LHCN-M2 (cell line): ENCODE results near the gene CEP135. TPM values are rescaled to one million over a fixed set of nuclear protein-coding genes. Genes with fewer than 3 reads are reported as not detected.
"Not testable (repeated sequence)": the region's sequence is repeated elsewhere in the genome, so short reads cannot be mapped to it uniquely, and the experiment has no call there.

Experiments used
- DNase-seq: peaks from one replicate; pipeline ENCODE4 v3.0.0-alpha.2; 2012; ENCODE audit warnings: low read depth
- total RNA-seq: library from RNA; depleted of rRNA; stranded (reverse); fragments of >200 nt; gene quantifications from 2 replicates; pipeline ENCODE4 v1.2.3, GENCODE V29; 2014

The CEP135 gene
- total RNA-seq, 1 experiment from 2014 or later, result 10.8 TPM

DNA sequence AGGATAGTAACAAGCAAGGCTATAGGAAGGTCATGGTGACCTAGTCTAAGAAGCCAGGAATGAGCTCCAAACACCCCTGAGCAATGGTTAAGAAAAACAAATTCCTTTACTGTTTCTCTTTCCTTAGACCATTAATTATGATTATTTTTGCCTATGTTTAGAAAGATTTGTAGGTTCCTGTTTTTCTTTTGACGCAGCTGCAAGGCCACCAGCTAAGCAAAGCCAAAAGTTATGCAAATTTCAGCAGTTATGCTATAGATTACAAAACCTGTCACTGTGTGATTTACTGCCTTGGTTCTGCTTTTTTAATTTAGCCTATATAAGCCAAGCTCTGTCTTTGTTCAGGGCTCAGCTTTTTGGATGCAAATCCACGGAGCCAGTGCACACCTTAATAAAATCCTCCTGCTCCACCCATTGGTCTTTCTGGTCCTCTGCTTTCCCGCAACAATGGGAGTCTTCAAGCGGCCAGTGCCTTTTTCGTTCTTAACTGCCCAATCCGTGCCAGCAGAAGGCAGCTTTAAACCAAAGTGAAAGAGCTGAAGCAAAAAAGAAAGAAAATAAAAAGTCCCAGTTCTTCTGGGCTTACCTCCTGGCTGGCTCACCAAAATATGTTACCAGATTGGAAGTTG, 1.4 kb upstream of the CEP135 start:
- DNase-seq, result peak; percentile 21

DNA sequence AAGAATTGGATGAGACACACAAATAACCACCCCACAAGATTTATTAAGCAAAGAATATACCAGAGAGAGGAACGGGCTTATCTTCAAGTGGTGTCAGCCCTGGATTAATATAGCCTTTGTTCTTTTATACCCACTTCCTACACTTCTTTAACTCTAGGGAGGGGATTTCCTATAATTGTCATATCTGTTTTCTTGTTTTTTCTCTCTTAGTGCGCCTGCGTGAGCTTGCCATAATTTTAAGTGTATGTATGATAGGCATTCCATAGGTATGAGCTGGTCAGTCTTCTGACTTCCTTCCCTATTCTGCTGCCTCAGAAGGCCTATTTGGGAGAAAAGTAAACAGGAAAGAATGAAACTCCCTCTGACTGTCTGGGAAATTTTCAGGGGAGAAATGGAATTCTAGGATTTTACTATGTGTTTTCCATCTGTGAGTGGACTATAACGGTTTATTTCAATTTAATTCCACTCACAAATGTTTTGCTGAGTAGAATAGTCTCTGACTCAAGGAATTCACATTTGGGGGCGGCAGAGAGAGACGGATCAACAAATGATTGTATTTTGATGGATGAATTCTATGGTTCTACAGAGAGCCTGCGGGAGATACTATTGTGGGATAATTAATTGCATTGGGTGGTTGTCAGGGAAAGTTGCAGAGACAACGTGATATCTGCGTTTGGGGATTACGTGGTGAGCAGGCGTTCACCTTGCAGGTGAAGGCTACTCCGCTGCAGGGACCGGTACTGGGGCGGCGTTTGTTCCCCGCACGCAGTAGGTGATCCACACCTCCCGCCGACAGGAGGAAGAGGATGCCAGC, 626 bp upstream of the CEP135 start:
- DNase-seq, result peak; percentile 88

DNA sequence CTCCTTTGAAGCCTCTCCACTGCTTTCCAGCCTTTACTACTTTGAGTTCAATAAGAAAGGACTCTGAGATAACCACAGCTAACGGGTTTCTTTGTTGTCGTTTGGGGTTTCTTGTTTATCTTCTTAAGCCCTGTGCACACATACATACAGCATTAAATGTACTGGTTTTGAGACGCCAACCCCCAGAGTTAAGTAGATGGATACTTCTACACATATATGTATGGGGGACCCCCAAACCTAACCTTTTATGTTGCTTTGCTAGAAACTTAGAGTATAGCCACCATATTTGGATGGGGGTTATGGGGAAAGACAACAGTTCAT, 697 bp downstream of the CEP135 start:
- no peak for DNase-seq

DNA sequence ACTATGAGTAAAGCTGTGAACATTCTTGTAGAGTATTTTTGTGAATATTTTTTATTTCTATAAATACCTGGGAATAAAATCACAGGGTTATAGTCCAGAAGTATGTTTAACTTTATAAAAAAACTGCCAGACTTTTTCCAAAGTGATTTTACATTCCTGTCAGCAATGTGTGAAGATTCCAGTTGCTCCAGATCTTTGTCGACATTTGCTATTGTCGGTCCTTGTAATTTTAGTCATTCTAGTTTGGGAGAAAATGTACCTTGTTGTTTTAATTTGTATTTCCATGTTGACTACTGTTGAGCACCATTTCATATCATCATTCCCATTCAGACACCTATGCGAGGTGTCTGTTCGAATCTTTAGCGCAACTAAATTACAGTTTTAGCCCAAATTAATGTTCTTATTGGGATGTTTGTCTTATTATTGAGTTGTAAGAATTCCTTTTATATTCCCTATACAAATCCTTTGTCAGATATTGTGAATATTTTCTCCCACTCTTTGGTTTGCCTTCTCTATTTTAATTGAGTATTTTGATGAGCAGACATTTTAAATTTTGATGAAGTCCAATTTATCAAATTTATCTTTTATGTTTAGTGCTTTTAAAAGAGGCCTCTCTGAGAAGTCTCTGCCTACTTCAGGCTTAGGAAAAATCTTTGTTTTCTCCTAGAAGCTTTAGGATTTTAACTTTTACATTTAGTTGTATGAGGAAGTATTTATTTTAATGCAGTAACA, 2.6 kb downstream of the CEP135 start:
- no peak for DNase-seq

DNA sequence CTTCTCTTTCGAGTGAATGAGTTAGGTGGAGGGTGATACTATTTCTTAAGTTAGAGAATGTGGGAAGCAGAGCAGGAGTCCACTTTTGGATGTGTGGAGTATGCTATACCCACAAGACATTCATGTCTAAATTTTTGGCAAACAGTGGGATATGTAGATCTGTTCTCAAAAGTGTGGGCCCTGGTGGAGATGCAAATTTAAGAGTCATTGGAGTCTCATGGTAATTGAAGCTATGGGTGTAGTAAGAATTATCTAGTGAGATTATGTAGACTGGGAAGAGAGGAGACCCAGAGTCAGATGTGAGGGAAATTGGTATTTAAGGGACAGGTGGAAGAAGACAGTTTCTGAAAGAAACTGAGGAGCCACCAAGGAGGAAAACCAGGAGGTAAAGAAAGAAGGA, 7.0 kb downstream of the CEP135 start:
- DNase-seq, result no peak

DNA sequence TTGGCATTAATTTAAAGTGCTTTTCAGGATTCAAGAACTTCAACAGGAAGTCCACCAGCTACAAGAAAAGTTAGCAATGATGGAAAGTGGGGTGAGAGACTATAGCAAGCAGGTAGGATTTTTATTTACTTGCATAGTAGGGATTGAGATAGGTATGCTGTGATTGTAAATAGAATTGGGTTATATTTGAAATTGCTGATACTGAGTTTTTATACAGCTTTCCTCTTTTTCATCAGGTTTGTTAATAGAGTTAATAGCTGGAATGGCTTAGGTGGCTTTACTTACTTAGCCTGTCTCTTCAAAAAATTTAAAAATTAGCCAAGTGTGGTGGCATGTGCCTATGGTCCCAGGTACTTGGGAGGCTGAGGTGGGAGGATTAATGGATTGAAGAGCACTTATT, 10.9 kb downstream of the CEP135 start:
- no peak for DNase-seq

DNA sequence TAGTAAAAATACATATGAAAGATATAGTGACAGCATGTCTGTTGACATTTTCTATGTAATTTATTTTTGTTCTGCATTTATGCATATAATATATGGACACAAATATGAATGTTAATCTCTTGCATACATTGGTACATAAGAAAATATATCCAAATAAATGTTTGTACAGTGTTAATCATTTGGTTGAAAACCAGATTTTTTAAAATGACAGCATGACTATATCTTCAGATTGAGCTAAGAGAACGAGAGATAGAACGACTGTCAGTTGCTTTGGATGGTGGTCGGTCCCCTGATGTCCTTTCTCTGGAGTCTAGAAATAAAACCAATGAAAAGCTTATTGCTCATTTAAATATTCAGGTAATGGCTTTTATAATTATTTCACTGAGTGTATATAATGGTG, 15.3 kb downstream of the CEP135 start:
- DNase-seq, result no peak

DNA sequence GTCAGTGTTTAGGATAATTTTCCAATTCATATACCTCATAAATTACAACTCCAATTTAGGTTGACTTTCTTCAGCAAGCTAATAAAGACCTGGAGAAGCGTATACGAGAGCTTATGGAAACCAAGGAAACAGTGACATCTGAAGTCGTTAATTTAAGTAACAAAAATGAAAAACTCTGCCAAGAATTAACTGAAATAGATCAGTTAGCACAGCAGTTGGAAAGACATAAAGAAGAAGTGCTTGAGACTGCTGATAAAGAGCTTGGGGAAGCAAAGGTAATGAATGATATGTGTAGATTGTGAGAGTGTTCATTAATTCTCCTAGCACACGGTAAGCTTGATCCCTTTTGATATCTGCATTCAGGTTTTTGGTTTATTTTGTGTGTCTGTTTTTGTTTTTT, 16.8 kb downstream of the CEP135 start:
- DNase-seq, result no peak

DNA sequence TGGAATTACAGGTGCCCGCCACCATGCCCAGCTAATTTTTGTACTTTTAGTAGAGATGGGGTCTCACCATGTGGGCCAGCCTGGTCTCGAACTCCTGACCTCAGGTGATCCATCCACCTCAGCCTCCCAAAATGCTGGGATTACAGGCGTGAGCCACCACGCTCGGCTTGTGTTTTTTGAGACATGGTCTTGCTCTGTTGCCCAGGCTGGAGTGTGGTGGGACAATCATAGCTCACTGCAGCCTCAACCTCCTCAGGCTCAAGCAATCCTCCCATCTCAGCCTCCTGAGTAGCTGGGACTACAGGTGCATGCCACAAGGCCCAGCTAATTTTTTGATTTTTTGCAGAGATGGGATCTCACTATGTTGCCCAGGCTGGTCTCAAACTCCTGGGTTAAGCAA, 17.6 kb downstream of the CEP135 start:
- not testable (repeated sequence) for DNase-seq

DNA sequence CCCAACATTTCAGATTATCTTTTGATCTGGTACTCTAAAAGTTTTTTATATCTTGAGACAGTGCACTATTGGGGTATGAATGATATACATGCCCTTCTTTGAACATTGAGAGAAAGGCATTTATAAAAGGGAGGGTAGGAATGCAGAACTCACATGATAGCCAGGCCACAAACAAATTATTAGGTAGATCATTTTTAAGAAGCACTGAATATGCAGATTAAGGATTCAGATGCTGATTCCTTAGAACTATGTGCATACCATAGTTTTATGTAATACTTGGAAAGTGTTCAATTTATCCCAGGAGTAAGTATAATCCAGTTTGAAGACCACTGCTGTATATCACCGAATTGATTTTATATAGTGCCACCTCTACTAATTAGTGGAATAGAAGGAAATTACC, 18.6 kb downstream of the CEP135 start:
- no peak for DNase-seq

DNA sequence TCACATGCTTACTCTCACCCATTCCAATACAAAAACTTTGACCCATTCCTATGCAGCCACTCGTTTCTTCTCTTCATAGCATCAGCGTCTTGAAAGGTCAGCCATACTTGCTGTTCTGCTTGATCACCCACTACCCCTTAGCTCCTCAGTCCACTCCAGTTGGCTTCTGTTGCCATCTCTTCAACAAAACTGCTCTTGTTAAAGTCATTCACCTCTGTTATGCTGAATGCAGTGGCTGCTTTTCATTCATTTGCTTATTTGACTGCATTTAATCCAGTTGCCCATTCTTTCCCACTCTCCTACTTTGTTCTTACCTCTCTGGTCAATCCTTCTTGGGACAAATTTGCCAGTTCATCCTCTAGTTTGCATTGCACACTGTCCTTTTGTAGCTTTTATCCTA, 24.9 kb downstream of the CEP135 start:
- DNase-seq, result no peak

DNA sequence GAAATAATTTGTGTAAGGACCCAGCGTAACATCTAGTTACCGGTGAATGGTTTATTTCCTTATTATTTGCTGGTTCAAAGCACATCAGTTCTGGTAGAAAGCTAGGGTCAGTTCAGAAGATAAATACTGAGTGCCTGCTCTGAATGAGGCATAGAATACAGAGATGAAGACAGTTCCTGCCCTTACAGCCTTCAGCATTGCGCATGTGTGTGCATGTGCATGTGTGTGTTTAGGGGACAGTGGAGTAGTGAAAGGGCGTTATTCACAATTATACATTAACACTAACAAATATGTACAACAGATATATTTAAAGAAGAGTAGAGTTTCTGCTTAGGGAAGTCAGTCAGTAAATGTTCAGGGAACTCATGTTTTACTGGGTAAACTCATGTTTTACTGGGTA, 29.1 kb downstream of the CEP135 start:
- DNase-seq, result no peak

DNA sequence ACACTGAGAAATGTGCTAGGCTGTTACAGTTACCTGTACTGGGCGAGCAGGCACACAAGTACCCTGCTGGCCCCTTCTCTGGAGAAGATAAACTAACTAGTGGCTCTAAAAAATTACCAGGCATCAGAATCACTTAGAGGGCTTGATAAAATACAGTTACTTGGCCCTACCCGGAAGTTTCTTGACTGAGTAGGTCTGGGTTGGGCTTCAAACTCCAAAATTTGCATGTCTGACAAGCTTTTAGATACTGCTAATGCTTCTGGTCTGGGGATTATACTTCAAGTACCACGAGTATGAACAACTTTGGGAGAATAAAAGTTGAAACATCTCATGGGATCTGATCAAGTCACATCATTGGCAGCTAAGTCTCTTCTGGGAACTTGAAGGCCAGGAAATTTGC, 30.8 kb downstream of the CEP135 start:
- no peak for DNase-seq

DNA sequence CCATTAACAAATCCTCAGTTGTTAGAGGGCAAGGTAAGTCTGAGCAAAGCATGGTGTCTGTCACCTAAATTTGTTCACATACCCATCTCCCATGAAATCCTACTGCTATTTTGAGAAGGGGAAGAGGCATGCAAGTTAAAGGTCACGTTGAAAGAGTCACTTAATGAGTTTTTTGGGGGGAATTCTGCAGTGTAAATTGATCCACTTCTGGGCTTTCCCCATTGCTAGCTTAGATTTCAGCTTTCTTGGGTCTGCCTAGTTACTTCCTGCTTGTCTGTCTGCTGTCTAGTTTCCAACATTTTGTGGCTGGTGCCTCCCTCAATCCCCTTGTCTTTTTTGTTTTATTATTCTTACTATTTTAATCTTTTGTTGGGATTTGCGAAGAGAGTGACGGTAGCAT, 32.0 kb downstream of the CEP135 start:
- peak; percentile 17 for DNase-seq

DNA sequence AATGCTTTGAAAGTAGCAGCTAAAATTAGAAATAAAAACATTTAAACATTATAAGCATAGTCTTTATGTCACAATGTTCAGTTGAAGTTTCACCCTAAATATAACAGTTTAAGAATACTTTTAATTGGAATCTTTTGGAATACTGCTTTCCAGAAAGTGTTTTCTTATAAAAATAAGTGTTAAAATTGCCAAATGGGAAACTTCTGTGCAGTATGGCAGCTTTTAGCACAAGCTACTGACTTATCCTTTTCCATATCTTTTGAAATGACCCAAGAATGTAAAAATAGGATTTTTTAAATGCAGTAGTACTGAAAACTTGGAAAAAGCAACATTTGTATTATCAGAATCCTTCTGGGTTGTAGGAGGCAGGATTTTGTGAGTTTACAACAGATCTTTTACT, 34.2 kb downstream of the CEP135 start:
- DNase-seq, result no peak

DNA sequence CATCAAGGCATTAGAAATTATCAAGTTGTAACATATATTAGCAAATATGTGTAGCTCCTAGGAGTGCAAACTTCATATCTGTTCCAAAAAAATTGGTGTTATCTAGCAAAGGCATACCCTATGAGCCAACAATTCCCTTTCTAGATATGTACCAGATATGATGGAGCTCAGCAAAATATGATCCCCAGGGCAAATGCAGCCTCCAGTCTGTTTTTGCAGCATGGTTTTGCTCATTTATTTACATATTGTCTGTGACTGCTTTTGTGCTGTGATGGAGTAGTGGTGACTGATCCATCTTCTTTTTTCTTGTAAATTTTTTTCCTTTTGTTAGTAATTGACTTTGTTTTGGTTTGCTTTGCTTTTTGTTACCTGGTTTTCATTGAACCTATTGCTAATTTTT, 41.0 kb downstream of the CEP135 start:
- DNase-seq, result no peak

DNA sequence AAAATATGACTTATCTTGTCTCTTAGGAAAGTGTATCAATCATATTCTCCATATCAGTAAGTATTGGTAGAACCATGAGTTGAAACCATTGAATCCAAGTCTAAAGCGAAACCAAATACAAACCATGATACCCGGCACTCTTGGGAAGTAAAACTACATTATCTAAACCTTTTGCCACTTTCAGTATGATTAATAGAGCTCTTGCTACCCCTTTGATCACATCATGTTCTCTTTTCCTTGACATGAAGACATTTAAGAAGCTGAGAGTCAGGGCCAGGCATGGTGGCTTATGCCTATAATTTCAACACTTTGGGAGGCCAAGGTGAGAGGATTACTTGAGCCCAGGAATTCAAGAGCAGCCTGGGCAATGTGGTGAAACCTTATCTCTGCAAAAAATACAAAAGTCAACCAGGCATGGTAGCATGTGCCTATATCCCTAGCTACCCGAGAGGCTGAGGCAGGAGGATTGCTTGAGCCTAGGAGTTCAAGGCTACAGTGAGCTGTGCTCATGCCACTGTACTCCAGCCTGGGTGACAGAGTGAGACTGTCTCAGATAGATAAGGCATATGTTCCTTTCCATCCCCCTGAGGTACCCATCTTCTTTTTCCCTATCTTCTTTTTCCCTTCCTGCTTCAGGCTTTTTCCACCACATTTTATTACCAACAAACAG, 45.4 kb downstream of the CEP135 start:
- no peak for DNase-seq

DNA sequence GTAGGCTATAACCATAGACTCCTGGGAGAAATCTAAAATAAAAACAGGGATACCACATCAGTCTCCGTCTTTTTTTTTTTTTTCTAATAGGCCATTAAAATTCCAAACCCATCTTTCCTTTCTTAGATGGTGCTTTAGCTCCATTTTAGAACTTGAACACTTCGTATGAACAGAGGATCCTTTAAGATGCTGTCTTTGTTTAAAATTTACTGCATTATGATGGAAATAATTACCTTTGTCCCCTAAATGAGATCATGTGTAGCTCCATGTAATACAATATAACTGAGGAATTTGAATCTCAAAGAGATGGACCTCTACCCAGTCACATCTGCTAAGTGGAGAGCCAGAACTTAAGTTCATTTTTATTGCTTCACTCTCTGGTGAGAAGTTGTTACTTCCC, 47.9 kb downstream of the CEP135 start:
- DNase-seq, result no peak

DNA sequence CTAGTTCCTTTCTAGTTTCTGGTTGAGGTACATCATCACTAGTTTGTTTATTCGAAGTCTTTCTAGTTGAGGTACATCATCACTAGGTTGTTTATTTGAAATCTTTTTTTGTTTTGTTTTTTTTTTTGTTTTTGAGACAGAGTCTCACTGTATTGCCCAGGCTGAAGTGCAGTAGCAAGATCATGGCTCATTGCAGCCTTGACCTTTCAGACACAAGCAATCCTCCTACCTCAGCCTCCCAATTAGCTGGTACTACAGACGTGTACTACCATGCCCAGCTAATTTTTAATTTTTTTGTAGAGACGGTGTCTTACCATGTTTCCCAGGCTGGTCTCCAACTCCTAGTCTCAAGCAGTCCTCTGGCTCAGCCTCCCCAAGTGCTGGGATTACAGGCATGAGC, 54.9 kb downstream of the CEP135 start:
- DNase-seq, result no peak

DNA sequence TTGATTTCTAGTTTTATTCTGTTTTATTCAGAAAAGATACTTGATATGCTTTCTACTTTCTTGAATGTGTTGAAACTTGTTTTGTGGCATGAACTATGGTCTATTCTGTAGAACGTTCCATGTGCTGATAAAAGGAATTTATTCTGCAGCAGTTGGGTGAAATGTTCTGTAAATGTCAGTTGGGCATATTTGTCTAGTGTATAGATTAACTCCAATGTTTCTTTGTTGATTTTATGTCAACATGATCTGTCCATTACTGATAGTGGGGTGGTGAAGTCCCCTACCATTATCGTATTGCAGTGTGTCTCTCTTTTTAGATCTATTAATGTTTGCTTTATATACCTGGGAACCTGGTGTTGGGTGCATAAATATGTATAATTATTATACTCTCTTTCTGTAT, 55.5 kb downstream of the CEP135 start:
- no peak for DNase-seq

DNA sequence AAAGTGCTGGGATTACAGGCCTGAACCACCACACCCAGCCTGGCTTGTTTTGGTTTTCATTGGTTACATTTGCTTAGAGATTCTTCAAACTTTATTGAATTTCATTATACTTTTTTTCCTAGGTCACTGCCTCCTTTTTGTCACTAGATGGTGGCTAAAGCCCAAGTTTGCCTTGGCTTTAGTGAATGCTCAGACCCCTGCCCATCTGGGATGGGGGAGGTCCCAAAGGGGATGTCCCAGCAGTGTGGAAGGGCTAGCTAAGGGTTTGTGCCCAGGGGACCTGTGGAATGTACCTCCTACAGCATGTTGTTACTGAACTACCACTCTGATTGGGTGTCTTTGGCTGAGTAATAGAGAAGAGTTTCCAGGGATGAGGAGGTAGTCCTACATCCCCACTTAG, 58.4 kb downstream of the CEP135 start:
- DNase-seq, result no peak

DNA sequence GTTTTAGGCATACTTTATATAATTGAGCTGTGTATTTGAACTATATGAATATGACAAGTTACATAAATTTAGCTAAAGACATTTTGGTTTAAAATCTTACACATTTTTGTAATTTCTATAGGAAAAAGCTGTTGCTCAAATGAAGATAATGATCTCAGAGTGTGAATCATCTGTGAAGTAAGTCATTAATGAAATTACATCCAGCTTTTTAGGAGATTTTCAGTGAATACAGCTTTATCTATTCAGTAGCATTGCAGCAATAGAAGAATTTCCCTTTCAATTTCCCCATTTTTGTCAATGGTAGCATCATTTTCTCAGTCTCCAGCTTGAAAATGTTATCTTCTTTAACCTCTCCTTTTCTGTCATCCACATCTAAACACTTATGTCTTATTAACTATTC, 59.5 kb downstream of the CEP135 start:
- DNase-seq, result no peak
